ENCODE results near the gene UTP18.

DNA sequence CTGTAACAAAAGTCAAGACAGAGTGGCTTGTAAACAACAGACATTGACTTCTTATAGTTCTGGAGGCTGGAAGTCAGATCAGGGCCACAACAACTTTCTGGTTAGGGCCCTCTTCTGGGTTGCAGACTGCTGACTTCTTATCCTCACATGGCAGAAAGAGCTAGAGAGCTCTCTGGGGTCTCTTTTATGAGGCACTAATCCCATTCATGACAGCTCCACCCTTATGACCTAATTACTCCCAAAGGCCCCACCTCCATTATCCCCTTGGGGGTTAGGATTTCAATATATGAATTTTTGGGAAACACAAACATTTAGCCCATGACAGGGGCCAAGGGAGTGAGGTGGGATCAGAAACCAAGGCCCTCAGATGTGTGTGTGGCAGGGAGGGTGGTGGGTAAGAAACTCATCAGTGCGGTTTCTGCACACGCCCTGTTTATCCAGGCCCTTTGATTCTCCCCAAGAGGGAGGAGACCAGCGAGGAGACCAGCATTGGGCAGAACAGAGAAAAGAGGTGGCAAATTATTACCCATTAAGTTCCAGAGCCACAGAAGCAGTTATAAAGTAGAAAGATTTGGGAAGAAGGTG is 74.8 kb downstream of the UTP18 start:
- TF ChIP-seq ZNF274 (IDR thresholded peaks at IDR 0.05; ENCODE audit: borderline replicate concordance, extremely low read depth, low read length) (no peak), BCL11A (IDR thresholded peaks at IDR 0.05; ENCODE audit: low read depth in 2 of 2, low read length in 2 of 2) (no peak), EP300 (IDR thresholded peaks at IDR 0.05; ENCODE audit: borderline replicate concordance in 1 of 2, low read depth in 2 of 2, low read length in 2 of 2) (no peak), YY1 (IDR thresholded peaks at IDR 0.05; ENCODE audit: low read depth, low read length) (no peak), EZH2 (IDR thresholded peaks at IDR 0.05; ENCODE audit: low read depth, low read length, severe bottlenecking) (no peak), MAFK (IDR thresholded peaks at IDR 0.05; ENCODE audit: low read depth, low read length) (no peak), FOSL1 (IDR thresholded peaks at IDR 0.05; ENCODE audit: insufficient read depth, low read depth, low read length) (no peak), GABPA (IDR thresholded peaks at IDR 0.05; ENCODE audit: borderline replicate concordance, insufficient read depth, low read length) (no peak)
- TF ChIP-seq, protein P1, sequence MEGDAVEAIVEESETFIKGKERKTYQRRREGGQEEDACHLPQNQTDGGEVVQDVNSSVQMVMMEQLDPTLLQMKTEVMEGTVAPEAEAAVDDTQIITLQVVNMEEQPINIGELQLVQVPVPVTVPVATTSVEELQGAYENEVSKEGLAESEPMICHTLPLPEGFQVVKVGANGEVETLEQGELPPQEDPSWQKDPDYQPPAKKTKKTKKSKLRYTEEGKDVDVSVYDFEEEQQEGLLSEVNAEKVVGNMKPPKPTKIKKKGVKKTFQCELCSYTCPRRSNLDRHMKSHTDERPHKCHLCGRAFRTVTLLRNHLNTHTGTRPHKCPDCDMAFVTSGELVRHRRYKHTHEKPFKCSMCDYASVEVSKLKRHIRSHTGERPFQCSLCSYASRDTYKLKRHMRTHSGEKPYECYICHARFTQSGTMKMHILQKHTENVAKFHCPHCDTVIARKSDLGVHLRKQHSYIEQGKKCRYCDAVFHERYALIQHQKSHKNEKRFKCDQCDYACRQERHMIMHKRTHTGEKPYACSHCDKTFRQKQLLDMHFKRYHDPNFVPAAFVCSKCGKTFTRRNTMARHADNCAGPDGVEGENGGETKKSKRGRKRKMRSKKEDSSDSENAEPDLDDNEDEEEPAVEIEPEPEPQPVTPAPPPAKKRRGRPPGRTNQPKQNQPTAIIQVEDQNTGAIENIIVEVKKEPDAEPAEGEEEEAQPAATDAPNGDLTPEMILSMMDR (IDR thresholded peaks at IDR 0.05; ENCODE audit: control extremely low read depth in 1 of 3, insufficient read depth in 1 of 3, low read depth in 1 of 3, low read length in 3 of 3): no peak
- TF ChIP-seq, protein P2, sequence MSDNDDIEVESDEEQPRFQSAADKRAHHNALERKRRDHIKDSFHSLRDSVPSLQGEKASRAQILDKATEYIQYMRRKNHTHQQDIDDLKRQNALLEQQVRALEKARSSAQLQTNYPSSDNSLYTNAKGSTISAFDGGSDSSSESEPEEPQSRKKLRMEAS (IDR thresholded peaks at IDR 0.05): no peak
- TF ChIP-seq, protein P3, sequence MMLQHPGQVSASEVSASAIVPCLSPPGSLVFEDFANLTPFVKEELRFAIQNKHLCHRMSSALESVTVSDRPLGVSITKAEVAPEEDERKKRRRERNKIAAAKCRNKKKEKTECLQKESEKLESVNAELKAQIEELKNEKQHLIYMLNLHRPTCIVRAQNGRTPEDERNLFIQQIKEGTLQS (IDR thresholded peaks at IDR 0.05; ENCODE audit: insufficient read depth, low read depth, low read length): no peak
